Ishikawa (cell line): ENCODE results near the gene LPIN2.

Source experiments
- CEBPB ChIP-seq: IDR thresholded peaks from 2 replicates; pipeline ENCODE4 v1.6.1; 2012
- CREB1 ChIP-seq: IDR thresholded peaks from 2 replicates; pipeline ENCODE4 v1.6.1; 2012; ENCODE audit warnings: low read depth
- EGR1 ChIP-seq: IDR thresholded peaks from 2 replicates; pipeline ENCODE4 v1.6.1; 2012
- EP300 ChIP-seq: IDR thresholded peaks from 2 replicates; pipeline ENCODE4 v1.6.1; 2012; ENCODE audit warnings: borderline replicate concordance
- FOXM1 ChIP-seq: IDR thresholded peaks from 2 replicates; pipeline ENCODE4 v1.6.1; 2012; ENCODE audit warnings: low read depth, borderline replicate concordance
- NFIC ChIP-seq: IDR thresholded peaks from 2 replicates; pipeline ENCODE4 v1.6.1; 2012
- RAD21 ChIP-seq: IDR thresholded peaks from 2 replicates; pipeline ENCODE4 v1.6.1; 2012; ENCODE audit warnings: low read depth
- TAF1 ChIP-seq: IDR thresholded peaks from 2 replicates; pipeline ENCODE4 v1.6.1; 2012; ENCODE audit warnings: low read depth, mild to moderate bottlenecking
- TCF12 ChIP-seq: IDR thresholded peaks from 2 replicates; pipeline ENCODE4 v1.6.1; 2012; ENCODE audit warnings: low read depth
- TEAD4 ChIP-seq: IDR thresholded peaks from 2 replicates; pipeline ENCODE4 v1.6.1; 2012
- USF1 ChIP-seq: IDR thresholded peaks from 2 replicates; pipeline ENCODE4 v1.6.1; 2012
- YY1 ChIP-seq: IDR thresholded peaks from 2 replicates; pipeline ENCODE4 v1.6.1; 2012; ENCODE audit warnings: low read depth
- ZBTB7A ChIP-seq: IDR thresholded peaks from 2 replicates; pipeline ENCODE4 v1.6.1; 2012; ENCODE audit warnings: low read depth
- TF ChIP-seq, protein P1 (sequence below): IDR thresholded peaks from 2 replicates; pipeline ENCODE4 v1.6.1; 2012; ENCODE audit warnings: low read depth, mild to moderate bottlenecking
- TF ChIP-seq, protein P2 (sequence below): IDR thresholded peaks from 2 replicates; pipeline ENCODE4 v1.6.1; 2012

LPIN2 gene

GRCh38 chr18:2983296-2983695 lies 29.6 kb downstream of the LPIN2 start:
- TF ChIP-seq YY1 = no peak
- no peak for TF ChIP-seq FOXM1

GRCh38 chr18:2982452-2983269 lies 30.3 kb downstream of the LPIN2 start:
- TF ChIP-seq ZBTB7A = no peak
- TF ChIP-seq EP300 = no peak
- no peak for TF ChIP-seq TEAD4
- no peak for TF ChIP-seq RAD21
- TF ChIP-seq TAF1 = no peak
- TF ChIP-seq TCF12 = no peak
- no peak for TF ChIP-seq USF1
- TF ChIP-seq NFIC = no peak

DNA sequence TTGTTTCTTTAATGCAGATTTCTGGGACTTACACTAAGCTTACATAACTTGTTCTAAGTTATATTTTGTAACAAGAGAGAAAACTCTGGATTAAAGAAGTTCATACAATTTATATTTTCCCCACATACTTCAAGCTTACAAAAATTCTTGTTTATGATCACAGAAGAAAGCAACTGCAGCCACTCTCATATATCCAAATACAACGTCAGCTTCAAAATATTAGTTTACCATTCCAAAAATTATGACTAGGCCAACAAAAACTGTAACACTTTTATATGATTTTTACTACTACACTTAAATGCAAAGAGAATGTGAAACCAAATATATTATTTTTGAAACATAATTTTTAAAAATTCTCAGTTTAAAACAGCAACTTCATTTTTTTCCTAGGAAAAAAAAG lies 30.9 kb downstream of the LPIN2 start:
- no peak for TF ChIP-seq EP300
- no peak for TF ChIP-seq YY1
- TF ChIP-seq, protein P1, sequence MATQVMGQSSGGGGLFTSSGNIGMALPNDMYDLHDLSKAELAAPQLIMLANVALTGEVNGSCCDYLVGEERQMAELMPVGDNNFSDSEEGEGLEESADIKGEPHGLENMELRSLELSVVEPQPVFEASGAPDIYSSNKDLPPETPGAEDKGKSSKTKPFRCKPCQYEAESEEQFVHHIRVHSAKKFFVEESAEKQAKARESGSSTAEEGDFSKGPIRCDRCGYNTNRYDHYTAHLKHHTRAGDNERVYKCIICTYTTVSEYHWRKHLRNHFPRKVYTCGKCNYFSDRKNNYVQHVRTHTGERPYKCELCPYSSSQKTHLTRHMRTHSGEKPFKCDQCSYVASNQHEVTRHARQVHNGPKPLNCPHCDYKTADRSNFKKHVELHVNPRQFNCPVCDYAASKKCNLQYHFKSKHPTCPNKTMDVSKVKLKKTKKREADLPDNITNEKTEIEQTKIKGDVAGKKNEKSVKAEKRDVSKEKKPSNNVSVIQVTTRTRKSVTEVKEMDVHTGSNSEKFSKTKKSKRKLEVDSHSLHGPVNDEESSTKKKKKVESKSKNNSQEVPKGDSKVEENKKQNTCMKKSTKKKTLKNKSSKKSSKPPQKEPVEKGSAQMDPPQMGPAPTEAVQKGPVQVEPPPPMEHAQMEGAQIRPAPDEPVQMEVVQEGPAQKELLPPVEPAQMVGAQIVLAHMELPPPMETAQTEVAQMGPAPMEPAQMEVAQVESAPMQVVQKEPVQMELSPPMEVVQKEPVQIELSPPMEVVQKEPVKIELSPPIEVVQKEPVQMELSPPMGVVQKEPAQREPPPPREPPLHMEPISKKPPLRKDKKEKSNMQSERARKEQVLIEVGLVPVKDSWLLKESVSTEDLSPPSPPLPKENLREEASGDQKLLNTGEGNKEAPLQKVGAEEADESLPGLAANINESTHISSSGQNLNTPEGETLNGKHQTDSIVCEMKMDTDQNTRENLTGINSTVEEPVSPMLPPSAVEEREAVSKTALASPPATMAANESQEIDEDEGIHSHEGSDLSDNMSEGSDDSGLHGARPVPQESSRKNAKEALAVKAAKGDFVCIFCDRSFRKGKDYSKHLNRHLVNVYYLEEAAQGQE = no peak
- no peak for TF ChIP-seq CEBPB
- no peak for TF ChIP-seq CREB1

GRCh38 chr18:2981212-2981728 lies 31.7 kb downstream of the LPIN2 start:
- TF ChIP-seq, protein P2, sequence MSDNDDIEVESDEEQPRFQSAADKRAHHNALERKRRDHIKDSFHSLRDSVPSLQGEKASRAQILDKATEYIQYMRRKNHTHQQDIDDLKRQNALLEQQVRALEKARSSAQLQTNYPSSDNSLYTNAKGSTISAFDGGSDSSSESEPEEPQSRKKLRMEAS = no peak
- no peak for TF ChIP-seq RAD21
- TF ChIP-seq USF1 = no peak
- TF ChIP-seq CEBPB = no peak

DNA sequence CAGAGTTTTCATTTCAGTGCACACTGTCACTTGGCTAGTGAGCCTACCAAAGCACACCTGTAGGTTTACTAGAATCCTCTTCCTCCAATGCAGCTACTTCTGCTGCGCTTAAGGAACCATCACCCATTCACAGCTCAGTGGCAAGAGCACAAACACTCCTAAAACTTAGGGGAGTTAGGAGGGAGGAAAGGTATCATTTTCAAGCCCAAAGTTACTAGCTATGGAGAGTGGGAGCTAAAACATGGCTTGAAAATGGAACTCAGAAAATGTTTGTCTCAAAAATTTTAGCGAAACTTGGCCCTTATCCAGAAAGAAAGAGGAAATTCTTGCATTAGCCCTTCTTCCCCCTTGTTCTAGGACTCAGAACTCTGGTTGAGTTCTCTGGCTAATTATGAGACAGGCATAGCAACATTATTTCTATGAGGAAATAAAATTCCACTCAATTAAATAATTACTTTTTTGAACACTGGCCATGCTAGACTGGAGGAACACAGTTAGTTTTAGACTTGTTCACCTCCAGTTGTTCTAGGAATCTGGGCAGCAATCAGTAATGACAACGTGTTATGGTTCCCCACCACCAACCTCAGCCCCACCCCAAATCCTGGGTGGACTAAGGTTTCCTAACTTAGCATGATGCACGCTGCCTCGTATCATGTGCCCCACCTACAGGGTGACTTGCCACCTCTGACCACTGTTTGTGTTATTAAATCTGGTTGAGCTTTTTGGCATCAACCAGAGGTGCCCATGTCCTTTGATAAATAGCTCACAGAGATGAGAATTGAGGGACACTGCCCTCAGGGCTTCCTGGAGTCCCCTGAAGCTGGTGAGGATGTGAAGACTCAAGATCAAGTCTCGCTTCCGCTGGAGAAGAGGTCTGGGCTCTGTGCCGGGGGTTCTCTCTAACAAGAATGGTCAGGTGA lies 32.8 kb downstream of the LPIN2 start:
- TF ChIP-seq USF1 (no peak), YY1 (no peak), NFIC (peak; percentile 28; the same call in 1 of the 2 replicates), CREB1 (no peak), TEAD4 (no peak), FOXM1 (no peak), CEBPB (no peak), EGR1 (no peak)

GRCh38 chr18:2979129-2979528 lies 33.8 kb downstream of the LPIN2 start:
- TF ChIP-seq ZBTB7A = no peak
- TF ChIP-seq CEBPB = no peak
- TF ChIP-seq USF1 = no peak
- TF ChIP-seq TEAD4 = no peak

- TF ChIP-seq CREB1 (no peak), RAD21 (no peak), EP300 (no peak), CEBPB (no peak), TAF1 (no peak), EGR1 (no peak), FOXM1 (no peak), ZBTB7A (no peak)
- TF ChIP-seq, protein P1 = no peak
Measured at GRCh38 chr18:2978661-2979106, 34.3 kb downstream of the LPIN2 start.
